Large intestine (tissue), 3 donors: ENCODE results near the gene PDCD7. TPM values are rescaled to one million over a fixed set of nuclear protein-coding genes. Genes with fewer than 3 reads are reported as not detected.

Source experiments
- DNase-seq, 2 donors: peaks; one replicate each; pipeline versions ENCODE4 v3.0.0 to v3.0.0-alpha.2; 2013
- H3K27ac ChIP-seq: one replicate; pipeline ENCODE4 v1.5.1; 2013; ENCODE audit warnings: low read length
- H3K27me3 ChIP-seq: 2 replicates; pipeline ENCODE4 v1.6.1; 2013; ENCODE audit warnings: low read length; ENCODE audit not compliant: control insufficient read depth, insufficient read depth
- H3K36me3 ChIP-seq: 2 replicates; pipeline ENCODE4 v1.6.1; 2013; ENCODE audit warnings: low read length; ENCODE audit not compliant: control insufficient read depth, insufficient read depth
- H3K4me1 ChIP-seq: one replicate; pipeline ENCODE4 v1.6.1; 2013; ENCODE audit warnings: low read length; ENCODE audit not compliant: control insufficient read depth, insufficient read depth
- H3K4me3 ChIP-seq: one replicate; pipeline ENCODE4 v1.5.1; 2013; ENCODE audit warnings: low read length
- H3K9me3 ChIP-seq: one replicate; pipeline ENCODE4 v1.6.1; 2013; ENCODE audit warnings: mild to moderate bottlenecking, low read depth, low read length, moderate library complexity; ENCODE audit not compliant: control insufficient read depth
- WGBS: methylation state at CpG from one replicate; pipeline ENCODE4 v1.1.5; 2013; ENCODE audit warnings: low lambda C conversion rate; ENCODE audit not compliant: insufficient coverage; 5-methylcytosine and 5-hydroxymethylcytosine counted together
- polyA plus RNA-seq: library from polyadenylated mRNA; unstranded; fragments of 120-200 nt; gene quantifications from one replicate; pipeline ENCODE4 v1.2.1, GENCODE V29; 2013

The PDCD7 gene
- polyA plus RNA-seq, 1 donor, result 21.0 TPM

DNA sequence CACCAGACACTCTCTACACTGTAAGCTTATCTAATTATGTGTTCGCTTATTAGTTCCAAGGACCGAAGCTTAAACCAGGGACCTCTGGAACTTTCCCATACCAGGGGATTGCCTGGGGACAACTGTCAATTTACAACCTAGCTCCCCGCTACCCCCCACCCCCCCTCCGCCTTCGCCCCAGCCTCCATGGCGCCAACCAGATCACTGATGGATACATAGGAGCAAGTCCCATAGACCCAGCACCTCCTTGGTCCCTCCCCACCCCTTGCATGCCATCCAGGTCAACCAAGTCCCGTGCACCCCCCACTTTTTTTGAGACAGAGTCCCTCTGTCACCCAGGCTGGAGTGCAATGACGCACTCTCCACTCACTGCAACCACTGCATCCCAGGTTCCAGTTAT is 930 bp upstream of the PDCD7 start:
- no peak for DNase-seq
- Histone ChIP-seq H3K4me3 (peak overlapping the region; percentile 72), H3K27me3 (no peaks in the 10 kb centered on the region), H3K4me1 (peaks cover 10% of the 10 kb centered on the region), H3K9me3 (peaks cover 4% of the 10 kb centered on the region), H3K27ac (no peak overlapping the region), H3K36me3 (peaks cover 8% of the 10 kb centered on the region)
- WGBS, result no CpG with 5 or more reads among the region's 8 CpGs

DNA sequence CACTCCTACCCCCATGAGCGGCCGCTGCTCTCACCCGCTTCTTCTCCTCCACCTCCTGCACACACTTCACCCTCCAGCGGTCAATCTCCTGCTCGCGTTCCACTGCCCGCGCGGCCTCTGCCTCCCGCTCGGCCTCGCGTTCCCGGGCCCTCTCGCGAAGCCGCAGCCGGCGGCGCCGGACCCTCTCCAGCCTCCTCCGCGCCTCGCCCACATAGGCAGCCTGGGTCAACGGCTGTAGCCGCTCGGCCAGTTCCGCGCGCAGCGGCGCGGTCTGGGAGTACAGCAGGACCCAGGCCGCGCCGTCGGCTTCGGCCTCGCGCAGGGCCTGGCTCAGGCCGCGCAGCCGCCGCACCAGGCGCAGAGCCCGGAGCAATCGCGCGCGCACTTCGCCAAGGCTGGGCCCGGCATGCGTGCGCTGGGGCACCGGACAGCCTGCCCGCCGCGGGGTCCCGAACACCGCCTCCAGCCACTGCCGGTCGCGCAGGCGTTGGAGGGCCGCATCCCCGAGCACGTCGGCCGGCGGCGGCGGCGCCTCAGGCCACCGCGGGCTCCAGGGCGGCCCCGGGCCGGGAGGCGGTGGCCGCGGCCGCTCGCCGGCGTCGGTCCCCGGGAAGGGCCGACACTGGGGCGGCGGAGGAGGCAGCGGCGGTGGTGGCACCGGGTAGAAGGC is 595 bp downstream of the PDCD7 start:
- peak; percentile 16 to 79 for DNase-seq
- H3K4me3 ChIP-seq, result peak overlapping the region; percentile 72
- H3K27ac ChIP-seq, result peak overlapping the region; percentile 79
- H3K27me3 ChIP-seq, result no peaks in the 10 kb centered on the region
- H3K36me3 ChIP-seq, result peaks cover 24% of the 10 kb centered on the region
- H3K9me3 ChIP-seq, result peaks cover 4% of the 10 kb centered on the region
- no CpG with 5 or more reads among the region's 93 CpGs for WGBS
- peaks cover 10% of the 10 kb centered on the region for H3K4me1 ChIP-seq

DNA sequence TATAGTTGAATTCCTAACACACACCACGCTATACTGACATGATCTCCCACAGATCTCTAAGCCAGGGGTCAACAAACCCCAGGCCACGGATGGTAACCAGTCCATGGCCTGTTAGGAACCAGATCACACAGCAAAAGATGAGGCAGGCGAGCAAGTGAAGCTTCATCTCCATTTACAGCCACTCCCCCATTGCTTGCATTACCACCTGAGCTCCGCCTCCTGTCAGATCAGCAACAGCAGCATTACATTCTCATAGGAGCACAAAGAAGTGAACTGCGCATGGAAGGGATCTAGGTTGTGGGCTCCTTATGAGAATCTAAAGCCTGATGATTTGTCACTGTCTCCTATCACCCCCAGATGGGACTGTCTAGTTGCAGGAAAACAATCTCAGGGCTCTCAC is 2.7 kb downstream of the PDCD7 start:
- peaks cover 10% of the 10 kb centered on the region for H3K4me1 ChIP-seq
- DNase-seq, result no peak
- H3K36me3 ChIP-seq, result peaks cover 41% of the 10 kb centered on the region
- H3K4me3 ChIP-seq, result no peak overlapping the region
- H3K27me3 ChIP-seq, result no peaks in the 10 kb centered on the region
- WGBS, result no CpG with 5 or more reads among the region's 5 CpGs
- no peaks in the 10 kb centered on the region for H3K9me3 ChIP-seq
- no peak overlapping the region for H3K27ac ChIP-seq

DNA sequence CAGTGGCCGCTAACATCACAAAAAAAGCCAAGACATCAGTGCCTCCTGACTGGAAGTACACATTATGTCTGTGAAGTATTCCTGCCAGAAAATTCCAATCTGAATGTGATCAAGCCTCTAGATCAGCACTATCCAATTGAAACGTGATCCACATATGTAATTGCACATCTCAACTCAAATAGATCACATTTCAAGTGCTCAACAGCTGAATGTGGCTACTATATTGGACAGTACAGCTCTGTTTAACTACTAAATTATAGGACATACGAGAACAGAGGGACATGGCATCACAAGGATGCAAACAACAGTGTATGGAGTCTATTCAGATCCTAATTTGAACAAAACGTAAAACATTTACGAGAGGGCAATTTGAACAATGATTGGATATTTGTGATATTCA is 18.1 kb downstream of the PDCD7 start:
- WGBS, result 83% methylated on average over 2 of the region's 5 CpGs
- Histone ChIP-seq H3K4me1 (no peaks in the 10 kb centered on the region), H3K27me3 (no peaks in the 10 kb centered on the region), H3K9me3 (no peaks in the 10 kb centered on the region), H3K36me3 (peaks cover 66% of the 10 kb centered on the region), H3K27ac (no peak overlapping the region), H3K4me3 (no peak overlapping the region)
- no peak for DNase-seq

DNA sequence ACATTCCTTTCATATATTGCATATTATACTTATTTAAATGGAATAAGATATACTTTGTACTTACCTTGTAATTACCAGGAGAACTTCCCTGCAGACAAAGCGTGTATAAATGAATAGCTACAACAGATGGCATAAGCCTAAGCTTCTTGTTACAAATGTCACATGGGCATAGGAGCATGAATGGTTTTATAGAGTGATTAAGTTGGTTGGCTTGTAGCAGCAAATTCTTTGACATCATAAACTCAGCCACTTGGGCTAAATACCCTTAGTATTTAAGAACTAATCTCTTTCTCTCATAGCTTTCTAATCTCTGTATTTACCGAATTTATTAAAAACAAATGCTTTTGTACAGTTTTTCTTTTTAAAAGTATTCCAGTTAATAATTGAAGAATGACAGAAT is 18.5 kb downstream of the PDCD7 start, which contains the start of gene UBAP1L:
Gene UBAP1L (minus strand): TSS at position 115 of the 400 bp plus-strand sequence. CDS start 8,985 bp downstream, outside the sequence.
- WGBS, result 100% methylated on average over 2 of the region's 2 CpGs
- no peak for DNase-seq
- Histone ChIP-seq H3K9me3 (no peaks in the 10 kb centered on the region), H3K27ac (no peak within 1 kb of the TSS), H3K27me3 (no peaks in the 10 kb centered on the region), H3K4me3 (no peak within 1 kb of the TSS), H3K4me1 (no peaks in the 10 kb centered on the region), H3K36me3 (peaks cover 64% of the 10 kb centered on the region)

DNA sequence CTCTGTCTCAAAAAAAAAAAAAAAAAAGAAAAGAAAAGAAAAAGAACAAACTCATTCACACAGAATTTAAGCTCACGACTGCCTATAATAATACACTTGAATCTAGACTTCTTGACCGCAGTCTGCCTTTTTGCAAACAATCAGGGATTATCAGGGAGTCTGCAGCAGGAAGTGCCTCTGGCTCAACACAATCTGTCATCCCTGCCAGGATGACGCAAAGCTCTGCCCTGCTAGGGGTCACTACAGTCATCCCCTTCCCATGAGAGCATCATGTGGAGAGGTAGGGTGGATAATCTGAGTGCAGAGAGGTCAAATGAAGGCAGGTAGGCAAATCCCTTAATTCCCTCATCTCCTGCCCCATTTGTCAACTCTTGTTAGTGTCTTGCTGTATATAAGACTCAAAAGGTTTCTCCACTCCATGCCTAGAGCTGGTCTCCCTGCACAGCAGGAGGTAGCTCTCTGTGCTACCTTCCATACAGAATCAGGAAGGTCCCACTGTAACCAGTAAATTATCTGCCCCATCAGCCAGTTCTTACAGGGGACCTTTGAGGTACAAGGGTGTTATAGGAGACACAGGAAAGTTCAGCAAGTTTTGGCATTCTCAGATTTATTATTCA is 22.8 kb downstream of the PDCD7 start:
- H3K27me3 ChIP-seq, result no peaks in the 10 kb centered on the region
- H3K9me3 ChIP-seq, result no peaks in the 10 kb centered on the region
- WGBS, result no CpG with 5 or more reads among the region's 3 CpGs
- peaks cover 39% of the 10 kb centered on the region for H3K36me3 ChIP-seq
- H3K4me3 ChIP-seq, result no peak overlapping the region
- DNase-seq, result peak in 1 of 2 donors; percentile 13
- no peak overlapping the region for H3K27ac ChIP-seq
- no peaks in the 10 kb centered on the region for H3K4me1 ChIP-seq

DNA sequence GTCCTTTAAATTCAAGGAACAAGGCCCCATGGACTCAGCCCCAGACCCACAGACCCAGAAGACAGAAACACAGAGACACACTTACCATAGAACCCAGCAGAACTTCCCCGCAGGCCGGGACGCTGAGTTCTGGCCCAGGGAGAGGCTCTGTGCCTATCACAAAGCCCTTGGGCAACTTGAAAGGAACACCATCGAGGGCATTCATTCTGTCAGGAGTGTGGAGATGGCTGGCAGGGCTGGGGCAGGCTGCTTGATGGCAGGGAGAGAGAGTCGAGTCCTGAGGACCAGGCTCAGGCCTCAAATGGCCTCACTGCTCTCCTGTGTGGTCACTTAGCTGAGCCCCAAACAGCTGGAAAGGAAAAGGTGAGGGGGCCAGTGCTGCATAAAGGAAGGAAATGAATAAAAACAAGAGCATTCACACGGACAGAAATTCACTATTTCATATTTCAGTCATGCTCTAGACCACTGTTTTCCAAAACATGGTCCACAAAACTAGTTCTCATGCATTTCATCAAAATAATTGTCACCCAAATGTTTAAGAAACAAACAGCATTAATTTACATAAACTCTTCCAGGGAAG is 27.5 kb downstream of the PDCD7 start:
- Histone ChIP-seq H3K4me1 (peaks cover 6% of the 10 kb centered on the region), H3K36me3 (peaks cover 28% of the 10 kb centered on the region), H3K27me3 (no peaks in the 10 kb centered on the region), H3K4me3 (no peak overlapping the region), H3K27ac (no peak overlapping the region), H3K9me3 (no peaks in the 10 kb centered on the region)
- WGBS, result no CpG with 5 or more reads among the region's 6 CpGs
- DNase-seq, result no peak

DNA sequence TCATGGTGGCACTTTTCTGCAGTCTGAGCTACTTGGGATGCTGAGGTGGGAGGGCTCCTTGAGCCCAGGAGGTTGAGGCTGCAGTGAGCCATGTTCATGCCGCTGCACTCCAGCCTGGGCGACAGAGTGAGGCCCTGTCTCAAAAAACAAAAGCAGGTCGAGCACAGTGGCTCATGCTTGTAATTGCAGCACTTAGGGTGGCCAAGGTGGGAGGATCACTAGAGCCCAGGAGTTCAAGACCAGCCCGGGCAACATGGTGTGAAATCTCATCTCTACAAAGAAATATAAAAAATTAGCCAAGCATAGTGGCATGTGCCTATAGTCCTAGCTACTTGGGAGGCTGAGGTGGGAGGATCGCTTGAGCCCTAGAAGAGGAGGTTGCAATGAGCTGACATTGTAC is 28.6 kb downstream of the PDCD7 start:
- Histone ChIP-seq H3K4me3 (no peak overlapping the region), H3K4me1 (peaks cover 6% of the 10 kb centered on the region), H3K36me3 (peaks cover 38% of the 10 kb centered on the region), H3K27ac (no peak overlapping the region), H3K27me3 (no peaks in the 10 kb centered on the region), H3K9me3 (no peaks in the 10 kb centered on the region)
- DNase-seq, result no peak
- no CpG with 5 or more reads among the region's 5 CpGs for WGBS

DNA sequence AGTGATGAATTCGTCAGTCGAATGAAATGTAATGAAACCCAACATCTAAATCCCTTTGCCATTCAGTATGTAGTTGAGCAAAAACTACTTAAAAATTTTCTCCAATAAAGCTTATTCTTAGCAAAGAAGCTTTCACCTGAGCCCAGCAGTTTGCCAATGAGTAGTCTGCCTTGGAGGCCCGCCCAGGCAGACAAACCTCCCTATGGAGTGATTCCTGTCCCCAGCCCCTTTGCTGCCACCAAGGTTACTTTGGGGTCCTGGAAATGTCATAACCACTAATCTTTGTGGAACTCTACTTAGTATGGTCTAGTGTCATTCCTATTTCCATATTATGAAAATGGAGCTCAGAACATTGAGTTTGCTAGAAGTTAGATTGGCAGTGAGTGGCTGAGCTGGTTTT is 30.7 kb downstream of the PDCD7 start:
- peaks cover 56% of the 10 kb centered on the region for H3K36me3 ChIP-seq
- H3K27ac ChIP-seq, result no peak overlapping the region

DNA sequence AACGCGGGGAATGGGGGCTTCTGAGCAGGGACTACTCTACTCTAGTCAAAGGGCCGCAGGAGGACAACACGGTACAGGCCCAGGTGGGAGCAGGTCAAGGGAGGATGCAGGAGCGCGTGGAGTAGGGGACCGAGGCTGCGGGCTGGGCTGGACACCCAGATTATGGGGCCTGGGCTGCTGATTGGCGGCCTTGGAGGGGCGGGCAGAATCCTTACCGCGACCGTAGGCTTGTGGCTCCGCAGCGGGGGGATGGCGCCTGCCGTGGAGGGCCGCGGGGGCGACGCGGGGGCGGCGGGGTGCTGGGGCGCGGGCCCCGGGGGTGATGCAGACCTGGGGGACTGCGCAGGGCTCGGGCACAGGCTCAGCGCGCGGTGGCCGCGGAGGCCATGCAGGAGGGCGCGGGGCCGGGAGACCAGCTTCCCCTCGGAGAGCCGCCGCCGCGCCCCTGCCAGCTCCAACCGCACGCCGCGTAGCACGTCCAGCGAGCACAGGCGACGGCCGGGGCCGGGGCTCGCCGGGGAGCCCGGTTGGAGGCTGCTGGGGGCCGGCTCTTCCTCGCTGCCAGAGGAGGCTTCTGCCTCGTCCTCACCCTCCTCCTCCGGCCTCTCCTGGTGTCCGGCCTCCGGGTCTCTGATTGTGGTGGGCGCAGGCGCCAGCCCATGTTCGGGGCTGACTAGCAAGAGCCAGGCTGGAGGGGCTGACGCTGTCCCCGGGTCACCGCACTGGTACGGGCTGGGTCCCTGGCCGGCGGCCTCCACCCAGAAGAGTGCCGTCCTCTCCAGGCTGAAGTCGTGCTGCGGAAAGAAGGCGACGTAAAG is 31.5 kb downstream of the PDCD7 start:
- Histone ChIP-seq H3K9me3 (no peaks in the 10 kb centered on the region), H3K36me3 (peaks cover 64% of the 10 kb centered on the region), H3K27me3 (no peaks in the 10 kb centered on the region), H3K4me1 (peaks cover 6% of the 10 kb centered on the region), H3K4me3 (no peak overlapping the region), H3K27ac (no peak overlapping the region)
- no peak for DNase-seq
- no CpG with 5 or more reads among the region's 75 CpGs for WGBS

More for the DNA sequence above, 30.7 kb downstream of the PDCD7 start:
- no peak for DNase-seq
- Histone ChIP-seq H3K9me3 (no peaks in the 10 kb centered on the region), H3K27me3 (no peaks in the 10 kb centered on the region), H3K4me1 (peaks cover 6% of the 10 kb centered on the region), H3K4me3 (no peak overlapping the region)
- 100% methylated on average over 2 of the region's 3 CpGs for WGBS
